ENCODE results near the gene COX14. TPM values are rescaled to one million over a fixed set of nuclear protein-coding genes. Genes with fewer than 3 reads are reported as not detected.

COX14 gene
- total RNA-seq, 4 donors from 2014 or later: 67.3 to 125 (median 88.1) TPM

DNA sequence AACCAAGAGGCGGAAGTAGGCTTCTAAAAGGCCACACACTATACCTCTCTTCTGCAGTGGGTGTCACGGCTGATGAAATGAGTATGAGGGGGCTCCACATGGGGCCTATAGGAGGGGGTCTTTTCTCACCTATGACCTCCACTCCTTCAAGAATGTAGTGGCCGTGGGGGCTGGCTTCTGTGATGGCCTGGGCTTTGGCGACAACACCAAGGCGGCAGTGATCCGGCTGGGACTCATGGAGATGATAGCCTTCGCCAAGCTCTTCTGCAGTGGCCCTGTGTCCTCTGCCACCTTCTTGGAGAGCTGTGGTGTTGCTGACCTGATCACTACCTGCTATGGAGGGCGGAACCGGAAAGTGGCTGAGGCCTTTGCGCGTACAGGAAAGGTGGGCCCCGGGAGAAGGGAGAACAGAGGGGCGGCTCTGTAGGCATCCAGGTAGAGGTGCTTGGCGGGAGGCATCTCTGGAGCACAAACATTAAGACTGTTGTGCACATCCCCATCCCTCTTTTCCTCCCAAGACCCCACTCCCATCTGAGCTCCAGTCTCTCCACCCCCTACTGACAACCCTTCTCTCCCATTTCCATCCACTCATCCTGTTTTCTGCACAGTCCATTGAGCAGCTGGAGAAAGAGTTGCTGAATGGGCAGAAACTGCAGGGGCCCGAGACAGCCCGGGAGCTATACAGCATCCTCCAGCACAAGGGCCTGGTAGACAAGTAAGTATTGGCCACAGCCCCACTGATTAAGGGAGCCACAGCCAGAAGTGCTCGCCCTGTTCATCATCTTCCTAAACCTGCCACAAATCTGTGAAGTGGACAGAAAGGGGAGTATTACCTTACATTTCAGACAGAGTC is 4.4 kb upstream of the COX14 start:
- ATAC-seq (ENCODE audit: low FRiP score) (no peak), DNase-seq (ENCODE audit: low spot score) (no peak)
- TF ChIP-seq, protein P1, sequence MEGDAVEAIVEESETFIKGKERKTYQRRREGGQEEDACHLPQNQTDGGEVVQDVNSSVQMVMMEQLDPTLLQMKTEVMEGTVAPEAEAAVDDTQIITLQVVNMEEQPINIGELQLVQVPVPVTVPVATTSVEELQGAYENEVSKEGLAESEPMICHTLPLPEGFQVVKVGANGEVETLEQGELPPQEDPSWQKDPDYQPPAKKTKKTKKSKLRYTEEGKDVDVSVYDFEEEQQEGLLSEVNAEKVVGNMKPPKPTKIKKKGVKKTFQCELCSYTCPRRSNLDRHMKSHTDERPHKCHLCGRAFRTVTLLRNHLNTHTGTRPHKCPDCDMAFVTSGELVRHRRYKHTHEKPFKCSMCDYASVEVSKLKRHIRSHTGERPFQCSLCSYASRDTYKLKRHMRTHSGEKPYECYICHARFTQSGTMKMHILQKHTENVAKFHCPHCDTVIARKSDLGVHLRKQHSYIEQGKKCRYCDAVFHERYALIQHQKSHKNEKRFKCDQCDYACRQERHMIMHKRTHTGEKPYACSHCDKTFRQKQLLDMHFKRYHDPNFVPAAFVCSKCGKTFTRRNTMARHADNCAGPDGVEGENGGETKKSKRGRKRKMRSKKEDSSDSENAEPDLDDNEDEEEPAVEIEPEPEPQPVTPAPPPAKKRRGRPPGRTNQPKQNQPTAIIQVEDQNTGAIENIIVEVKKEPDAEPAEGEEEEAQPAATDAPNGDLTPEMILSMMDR (IDR thresholded peaks at IDR 0.05): no peak

DNA sequence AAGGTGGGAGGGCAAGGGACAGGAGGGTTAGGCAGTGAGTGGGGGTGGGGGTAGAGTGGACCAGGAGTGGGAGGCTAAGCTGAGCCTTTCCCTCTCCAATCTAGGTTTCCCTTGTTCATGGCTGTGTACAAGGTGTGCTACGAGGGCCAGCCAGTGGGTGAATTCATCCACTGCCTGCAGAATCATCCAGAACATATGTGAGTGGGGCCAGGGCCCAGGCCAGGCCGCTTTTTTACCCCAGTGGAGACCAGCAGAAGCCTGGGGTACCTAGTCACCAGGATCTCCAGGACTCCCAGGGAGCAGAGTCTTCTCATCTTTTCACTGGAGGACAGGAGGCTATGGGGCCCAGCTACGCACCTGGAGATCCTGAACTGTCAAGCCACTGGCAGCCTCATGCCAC is 2.7 kb upstream of the COX14 start:
- ATAC-seq (ENCODE audit: low FRiP score) (no peak), DNase-seq (ENCODE audit: low spot score) (no peak)
- TF ChIP-seq, protein P1 (IDR thresholded peaks at IDR 0.05): no peak

DNA sequence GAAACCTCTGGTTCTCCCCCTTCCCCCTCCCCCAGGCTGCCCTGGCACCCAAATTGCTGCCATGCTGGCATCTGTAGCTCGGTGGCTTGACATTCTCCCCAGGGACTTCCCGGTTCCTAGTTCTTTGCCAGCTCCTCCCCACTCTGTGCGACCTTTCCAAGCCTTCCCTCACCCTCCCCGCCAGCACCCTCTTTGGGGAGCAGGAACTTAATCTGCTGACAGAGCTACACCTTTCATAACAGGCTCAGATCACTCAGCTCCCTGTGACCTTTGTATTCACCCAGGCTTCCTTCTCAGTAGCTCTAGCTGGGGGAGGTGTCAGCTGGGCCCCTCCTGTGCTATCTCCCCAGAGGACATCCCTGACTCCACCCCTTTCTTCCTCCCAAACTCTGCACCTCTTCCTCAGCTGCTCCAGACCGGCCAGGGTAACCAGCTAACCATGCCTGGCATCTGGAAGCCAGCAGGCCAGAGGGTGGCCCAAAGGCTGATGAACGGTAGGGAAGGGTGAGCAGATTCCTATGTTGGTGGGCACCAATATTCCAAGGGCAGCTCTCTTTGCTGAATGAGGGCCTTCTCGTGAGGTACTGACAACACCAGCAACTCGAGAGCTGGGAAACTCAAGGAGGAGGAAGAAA is 1.8 kb upstream of the COX14 start:
- TF ChIP-seq, protein P1 (IDR thresholded peaks at IDR 0.05): no peak
- DNase-seq (ENCODE audit: low spot score) (no peak), ATAC-seq (ENCODE audit: low FRiP score) (no peak)

DNA sequence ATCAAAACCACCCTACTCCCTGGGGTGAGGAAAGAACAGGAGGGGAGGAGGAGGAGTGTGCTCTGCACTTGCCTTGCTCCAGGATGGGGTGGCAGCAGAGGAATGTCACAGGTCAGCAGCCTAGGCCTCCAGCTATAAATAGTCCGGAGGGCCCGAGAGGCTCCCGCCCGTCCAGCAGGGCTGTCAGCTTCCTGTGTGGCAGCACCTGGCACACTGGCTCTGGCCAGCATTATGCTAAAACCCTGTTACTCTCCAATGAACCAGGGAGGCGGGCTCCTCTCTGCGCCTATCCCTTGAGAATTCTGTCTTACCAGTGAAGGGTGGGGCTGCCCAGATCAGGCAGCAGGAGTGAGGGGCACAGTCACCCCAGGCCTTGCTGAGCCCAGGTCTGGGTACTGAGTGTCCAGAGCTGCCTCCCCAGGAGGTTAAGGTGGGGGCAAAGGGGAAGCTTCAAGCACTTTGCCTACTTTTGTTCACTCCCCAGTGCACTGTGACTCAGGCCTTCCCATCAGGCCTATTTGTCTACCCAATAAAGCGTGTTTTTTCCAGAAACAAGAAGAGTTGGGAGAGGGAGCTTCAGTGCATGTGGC is 1.2 kb upstream of the COX14 start:
- TF ChIP-seq, protein P1 (IDR thresholded peaks at IDR 0.05): no peak
- ATAC-seq (ENCODE audit: low FRiP score) (no peak), DNase-seq (ENCODE audit: low spot score) (no peak)

DNA sequence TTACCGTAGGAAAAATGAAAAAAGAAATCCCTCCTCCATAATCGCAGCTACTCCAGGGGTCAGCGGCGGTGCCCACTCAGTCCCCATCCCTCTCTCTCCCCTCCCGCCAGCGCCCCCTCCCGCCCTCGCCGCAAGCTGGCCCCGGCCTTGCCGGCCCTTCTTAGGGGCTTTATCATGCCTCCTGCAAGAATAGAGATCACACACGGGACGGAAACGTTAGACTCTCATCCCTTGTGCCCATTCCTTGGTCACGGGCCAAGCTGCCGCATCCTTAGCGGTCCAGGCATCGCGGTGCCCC is 692 bp upstream of the COX14 start:
- ATAC-seq (ENCODE audit: low FRiP score) (no peak), DNase-seq (ENCODE audit: low spot score) (no peak)
- TF ChIP-seq, protein P1 (IDR thresholded peaks at IDR 0.05): no peak

DNA sequence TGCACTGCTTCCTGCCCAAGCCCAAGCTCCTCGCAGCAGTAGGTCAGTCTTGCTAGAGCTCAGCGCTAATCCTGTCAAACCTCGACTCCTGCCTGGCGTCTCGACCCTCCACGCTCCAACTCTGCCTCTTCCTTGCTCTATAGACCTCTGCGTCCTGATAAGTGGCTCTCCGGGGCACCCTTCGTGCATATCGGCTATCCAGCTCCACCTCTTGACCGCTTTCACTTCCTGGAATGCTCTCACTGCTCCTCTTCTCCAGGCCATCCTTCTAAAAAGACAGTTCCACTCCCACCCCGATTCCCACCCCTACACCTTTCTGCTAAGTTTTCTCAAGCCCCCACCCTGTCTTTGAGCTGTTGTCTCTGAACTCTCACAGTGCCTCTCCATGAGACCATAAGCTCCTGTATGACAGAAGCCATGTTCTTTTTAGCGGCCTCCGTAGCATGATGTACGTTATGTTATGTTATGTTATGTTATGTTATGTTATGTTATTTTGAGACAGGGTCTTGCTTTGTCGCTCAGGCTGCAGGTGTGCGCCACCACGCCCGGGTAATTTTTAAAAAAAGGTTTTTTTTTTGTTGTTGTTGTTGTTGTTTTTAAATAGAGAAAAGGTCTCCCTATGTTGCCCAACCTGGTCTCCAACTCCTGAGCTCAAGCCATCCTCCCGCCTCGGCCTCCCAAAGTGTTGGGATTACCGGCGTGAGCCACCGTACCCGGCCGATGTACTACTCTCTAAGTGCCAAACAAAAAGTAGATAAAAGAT is 601 bp downstream of the COX14 start:
- DNase-seq (ENCODE audit: low spot score) (no peak), ATAC-seq (ENCODE audit: low FRiP score) (peak; percentile 4)
- TF ChIP-seq, protein P1 (IDR thresholded peaks at IDR 0.05): no peak

All from omental fat pad (tissue), 4 donors.